Limb (tissue), 2 donors: Measurements from ENCODE around the gene FAU.
A peak's percentile ranks its signal among the peaks of the same experiment; 100 is the strongest.

Experiments
- DNase-seq, 2 donors: peaks; one replicate each; pipeline ENCODE4 v3.0.0-alpha.2; 2016; ENCODE audit errors: extremely low spot score in 2 of 2

FAU gene

DNA sequence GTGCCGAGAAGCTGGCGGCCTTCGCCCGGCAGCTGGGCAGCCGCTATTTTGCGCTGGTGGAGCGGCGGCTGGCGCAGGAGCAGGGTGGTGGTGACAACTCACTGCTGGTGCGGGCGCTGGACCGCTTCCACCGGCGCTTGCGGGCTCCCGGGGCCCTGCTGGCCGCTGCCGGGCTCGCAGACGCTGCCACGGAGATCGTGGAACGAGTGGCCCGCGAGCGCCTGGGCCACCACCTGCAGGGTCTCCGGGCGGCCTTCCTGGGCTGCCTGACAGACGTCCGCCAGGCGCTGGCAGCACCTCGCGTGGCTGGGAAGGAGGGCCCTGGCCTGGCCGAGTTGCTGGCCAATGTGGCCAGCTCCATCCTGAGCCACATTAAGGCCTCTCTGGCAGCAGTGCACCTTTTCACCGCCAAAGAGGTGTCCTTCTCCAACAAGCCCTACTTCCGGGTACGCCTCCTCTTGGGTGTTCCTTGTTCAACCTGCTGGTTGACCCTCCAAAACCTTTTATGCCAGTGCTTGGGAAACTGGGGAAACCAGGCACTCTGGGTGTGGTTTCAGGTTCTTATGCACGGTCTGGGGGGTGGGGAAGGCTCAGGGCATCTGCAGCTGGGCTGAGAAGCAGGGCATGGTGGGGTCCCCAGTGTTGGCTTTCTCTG lies 13.3 kb downstream of the FAU start:
- no peak for DNase-seq

DNA sequence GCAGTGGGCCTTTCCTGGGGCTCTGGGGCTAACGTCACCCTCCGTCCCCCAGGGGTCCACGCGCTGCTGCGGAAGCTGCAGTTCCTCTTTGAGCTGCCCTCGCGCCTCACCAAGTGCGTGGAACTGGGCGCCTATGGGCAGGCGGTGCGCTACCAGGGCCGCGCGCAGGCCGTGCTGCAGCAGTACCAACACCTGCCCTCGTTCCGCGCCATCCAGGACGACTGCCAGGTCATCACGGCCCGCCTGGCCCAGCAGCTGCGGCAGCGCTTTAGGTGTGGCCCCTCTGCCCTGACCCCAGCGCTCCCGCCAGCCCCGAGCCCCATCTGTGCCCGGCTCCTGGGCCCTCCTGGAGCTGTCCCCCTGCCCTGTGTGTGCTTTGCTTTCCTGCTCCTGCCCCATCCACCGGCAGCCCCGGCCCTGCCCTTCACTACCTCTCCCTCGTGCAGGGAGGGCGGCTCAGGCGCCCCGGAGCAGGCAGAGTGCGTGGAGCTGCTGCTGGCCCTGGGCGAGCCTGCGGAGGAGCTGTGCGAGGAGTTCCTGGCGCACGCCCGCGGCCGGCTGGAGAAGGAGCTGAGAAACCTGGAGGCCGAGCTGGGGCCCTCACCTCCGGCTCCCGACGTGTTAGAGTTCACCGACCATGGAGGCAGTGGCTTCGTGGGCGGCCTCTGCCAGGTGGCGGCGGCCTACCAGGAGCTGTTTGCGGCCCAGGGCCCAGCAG lies 14.0 kb downstream of the FAU start:
- DNase-seq = no peak

DNA sequence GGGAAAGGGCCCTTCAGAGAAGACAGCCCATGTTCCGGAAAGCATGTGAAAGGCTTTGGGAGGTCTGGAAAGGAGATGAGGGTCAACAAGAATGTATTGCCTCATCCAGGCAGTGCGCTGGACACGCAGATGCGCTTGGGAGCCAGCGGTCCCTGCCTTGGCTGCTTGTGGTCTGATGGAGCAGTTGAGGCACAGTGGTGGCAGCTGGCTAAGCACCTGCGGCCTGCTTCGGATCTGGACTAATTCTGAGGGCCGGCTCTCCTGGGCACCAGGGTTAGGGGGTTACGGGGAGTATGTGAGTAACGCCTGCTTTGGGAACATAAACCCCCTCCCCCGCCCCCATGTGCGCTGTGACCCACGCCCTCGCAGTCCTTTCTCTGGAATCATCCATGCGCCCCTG lies 14.9 kb downstream of the FAU start:
- no peak for DNase-seq

DNA sequence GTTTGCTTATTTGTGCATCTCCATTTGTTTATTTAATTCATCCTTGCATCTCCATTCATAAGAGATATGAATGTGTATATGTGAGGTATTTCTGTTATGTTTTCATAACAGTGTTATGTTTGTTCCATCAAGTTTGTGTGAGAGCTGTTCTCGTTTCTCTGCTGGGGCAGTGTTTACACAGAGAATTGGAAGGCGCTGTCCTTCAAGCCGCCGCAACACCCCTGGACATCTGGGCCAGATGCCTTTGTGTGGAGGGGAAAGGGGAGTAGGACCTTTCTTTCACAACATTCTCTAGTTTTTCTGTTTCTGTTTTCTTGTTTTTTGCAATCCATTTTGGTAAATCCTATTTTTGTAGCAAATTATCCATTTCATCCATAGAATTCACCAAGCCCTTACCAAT lies 17.3 kb downstream of the FAU start:
- DNase-seq = no peak

DNA sequence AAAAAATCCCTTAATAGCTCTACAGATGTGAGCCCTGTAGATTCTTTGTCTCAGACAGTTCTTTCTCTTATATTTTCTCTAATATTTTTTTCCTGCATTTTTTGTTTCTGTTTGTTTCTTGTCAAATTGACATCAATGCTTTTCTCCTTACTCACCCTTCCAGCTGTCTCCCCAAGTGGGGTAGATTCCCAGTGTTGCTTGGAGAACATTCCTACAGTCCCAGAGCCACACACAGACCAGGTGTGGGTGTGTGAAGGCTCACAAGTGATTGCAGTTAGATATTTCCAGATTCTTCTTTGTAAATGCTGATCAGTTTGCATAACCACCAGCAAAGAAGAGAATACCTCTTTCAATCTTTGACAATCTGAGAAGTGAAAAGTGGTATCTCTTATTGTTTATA lies 18.5 kb downstream of the FAU start:
- DNase-seq = no peak

DNA sequence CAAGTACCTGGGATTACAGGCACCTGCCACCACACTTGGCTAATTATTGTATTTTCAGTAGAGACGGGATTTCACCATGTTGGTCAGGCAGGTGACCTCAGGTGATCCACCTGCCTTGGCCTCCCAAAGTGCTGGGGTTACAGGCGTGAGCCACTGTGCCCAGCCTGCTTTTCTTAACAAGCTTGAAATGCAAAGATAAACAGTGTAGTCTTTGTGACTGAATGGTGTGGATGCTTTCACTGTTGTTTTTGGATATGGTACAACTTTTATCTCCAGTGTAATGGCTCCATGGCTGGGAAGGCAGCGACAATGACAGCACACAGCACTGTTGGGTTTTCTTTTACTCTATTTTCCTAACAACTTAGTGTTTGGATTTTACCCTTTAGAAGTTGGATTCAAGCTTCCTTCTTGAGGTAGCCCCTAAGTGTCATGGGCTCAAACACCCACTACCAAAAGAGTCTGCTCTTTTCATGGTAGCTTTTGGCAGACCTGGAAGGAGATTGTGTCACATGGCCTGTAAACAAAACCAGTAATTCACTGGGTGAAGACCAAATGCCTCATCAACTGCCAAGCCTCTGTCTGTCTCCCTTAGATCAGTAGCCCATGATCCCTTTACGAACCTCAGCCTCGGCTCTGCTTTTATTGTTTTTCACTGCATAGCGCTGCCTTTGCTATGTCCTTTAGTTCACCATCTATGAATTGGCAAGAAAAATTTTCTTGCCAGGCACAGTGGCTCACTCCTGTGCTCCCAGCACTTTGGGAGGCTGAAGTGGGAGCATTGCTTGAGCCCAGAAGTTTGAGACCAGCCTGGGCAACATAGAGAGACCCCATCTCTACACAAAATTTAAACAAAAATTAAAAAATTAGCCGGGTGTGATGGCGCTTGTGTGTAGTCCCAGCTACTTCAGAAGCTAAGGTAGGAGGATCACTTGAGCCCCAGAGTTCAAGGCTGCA lies 19.5 kb downstream of the FAU start:
- no peak for DNase-seq

DNA sequence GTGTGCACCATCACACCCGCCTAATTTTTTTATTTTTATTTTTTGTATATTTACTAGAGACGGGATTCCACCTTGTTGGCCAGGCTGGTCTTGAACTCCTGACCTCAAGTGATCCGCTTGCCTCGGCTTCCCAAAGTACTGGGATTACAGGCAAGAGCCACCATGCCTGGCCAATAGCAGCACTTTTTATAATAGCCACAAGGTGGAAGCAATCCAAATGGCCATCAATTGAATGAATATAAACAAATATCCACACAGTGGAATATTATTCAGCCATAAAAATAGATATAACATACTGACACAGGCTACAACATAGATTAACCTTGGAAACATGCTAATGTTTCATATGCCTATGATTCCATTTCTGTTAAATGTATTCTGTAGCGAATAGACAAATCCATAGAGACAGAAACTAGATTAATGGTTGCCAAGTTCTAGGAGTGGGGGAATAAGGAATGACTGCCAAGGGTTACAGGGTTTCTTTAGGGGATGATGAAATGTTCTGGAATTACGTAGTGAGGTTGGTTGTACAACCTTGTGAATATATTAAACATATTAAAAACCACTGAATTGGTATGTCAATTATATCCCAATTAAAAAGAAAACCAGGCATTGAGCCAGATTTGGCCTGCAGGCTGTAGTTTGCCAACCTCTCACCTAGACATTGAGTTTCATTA lies 21.1 kb downstream of the FAU start:
- DNase-seq = no peak

DNA sequence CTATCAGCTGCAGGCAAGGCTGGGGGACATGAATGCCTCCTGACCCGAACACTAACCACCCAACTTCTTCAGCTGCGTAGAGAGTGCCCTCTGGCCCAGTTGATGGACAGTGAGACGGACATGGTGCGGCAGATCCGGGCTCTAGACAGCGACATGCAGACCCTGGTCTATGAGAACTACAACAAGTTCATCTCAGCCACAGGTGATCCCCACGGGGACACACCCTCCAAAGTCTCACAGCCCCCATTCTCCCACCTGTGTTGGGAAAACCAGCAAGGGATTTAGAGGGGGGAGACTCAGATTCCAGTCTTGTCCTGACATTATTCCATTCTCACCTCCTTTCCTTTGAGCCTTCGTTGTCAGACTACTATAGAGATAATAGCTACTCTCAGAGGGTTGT lies 25.0 kb downstream of the FAU start:
- DNase-seq = no peak

DNA sequence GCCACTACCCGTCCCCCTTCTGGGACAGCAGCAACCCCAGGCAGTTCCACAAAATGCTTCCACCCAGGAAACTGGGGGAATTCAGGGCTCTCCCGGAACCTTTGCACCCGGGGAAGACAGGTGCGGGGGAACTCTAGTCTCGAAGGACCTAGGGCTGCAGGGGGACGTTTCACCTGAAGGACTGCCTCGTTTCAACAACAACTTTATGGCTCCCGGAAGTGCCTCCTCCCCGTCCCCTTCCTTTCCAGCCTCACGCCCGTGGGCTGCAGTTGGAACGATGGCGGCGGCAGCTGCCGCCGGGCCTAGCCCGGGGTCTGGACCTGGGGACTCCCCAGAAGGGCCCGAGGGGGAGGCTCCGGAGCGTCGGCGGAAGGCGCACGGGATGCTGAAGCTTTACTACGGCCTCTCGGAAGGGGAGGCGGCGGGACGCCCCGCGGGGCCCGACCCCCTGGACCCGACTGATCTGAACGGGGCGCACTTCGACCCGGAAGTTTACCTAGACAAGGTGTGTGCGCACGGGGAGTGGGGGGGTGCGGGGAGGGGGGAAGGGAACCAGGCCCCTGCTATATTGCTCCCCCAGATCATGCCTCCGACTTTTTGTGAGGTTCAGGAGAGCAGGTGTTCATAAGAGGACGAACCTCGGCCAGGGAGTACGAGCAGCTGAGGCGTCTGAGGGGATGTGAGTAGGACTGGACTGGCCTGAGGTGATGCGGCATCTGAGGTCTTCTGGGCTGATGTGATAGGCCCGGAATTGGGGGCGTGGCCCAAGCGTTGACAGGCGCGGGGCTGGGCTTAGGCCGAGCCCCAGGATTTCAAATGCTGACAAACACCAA lies 25.7 kb downstream of the FAU start, which contains the start of gene VPS51:
TSS of gene VPS51 (plus strand) at position 241 of the 833 bp plus-strand sequence. CDS start at position 278, 37 bp downstream.
- peak; percentile 87 to 91 for DNase-seq

DNA sequence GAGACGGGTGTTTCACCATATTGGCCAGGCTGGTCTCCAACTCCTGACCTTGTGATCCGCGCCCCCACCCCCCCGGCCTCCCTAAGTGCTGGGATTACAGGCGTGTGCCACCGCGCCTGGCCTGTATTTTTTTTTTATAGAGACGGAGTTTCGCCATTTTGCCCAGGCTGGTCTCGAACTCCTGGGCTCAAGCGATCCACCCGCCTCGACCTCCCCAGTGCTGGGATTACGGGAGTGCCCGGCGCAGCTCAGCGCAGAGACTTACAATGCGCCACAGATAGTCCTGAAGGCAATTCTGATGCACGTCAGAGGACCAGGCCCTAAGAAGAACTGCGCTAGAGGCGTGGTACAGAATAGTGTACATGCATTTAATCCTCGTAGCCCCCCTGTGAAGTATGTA lies 26.5 kb downstream of the FAU start:
- no peak for DNase-seq

DNA sequence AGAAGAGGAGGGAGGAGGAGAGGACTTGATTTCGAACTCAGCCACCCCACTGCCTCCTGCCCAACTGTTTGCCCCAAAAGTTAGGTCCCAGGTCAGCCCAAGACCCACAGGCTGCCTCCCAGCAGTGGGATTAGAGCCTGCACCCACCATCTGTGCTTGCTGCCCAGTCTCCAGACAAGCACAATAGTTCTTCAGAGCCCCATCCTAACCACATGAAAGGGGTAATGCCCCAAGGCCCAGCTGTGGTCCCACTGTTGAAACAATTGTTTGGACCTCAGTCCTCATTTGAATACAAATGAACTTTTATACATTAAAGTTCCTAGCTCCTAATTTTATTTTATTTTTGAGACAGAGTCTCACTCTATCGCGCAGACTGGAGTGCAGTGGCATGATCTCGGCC lies 31.3 kb downstream of the FAU start:
- no peak for DNase-seq

DNA sequence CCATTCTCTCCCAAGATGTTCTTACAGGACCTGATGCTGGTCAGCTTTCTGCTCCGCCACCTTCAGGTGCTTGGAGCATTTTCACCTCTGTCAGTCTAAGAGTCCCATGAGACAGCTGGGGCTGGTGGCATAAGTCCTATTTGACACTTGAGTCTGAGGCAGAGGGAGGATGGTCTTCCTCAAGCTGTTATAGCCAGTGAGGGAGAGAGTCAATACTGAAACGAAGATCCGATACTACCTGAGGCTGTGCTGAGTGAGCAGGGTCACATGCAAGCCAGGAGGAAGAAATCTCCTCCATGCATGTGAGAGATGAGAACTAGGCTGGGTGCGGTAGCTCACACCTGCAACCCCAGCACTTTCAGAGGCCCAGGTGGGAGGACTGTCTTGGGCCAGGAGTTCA lies 32.3 kb downstream of the FAU start:
- no peak for DNase-seq

DNA sequence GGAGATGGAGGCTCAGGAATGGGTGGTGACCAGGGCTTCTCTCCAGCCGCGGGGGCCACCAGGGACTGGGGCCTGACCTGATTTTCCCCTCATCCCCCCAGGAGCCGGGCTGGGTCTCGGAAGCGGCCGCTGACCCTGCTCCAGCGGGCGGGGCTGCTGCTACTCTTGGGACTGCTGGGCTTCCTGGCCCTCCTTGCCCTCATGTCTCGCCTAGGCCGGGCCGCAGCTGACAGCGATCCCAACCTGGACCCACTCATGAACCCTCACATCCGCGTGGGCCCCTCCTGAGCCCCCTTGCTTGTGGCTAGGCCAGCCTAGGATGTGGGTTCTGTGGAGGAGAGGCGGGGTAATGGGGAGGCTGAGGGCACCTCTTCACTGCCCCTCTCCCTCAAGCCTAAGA lies 34.1 kb downstream of the FAU start:
- DNase-seq = no peak

DNA sequence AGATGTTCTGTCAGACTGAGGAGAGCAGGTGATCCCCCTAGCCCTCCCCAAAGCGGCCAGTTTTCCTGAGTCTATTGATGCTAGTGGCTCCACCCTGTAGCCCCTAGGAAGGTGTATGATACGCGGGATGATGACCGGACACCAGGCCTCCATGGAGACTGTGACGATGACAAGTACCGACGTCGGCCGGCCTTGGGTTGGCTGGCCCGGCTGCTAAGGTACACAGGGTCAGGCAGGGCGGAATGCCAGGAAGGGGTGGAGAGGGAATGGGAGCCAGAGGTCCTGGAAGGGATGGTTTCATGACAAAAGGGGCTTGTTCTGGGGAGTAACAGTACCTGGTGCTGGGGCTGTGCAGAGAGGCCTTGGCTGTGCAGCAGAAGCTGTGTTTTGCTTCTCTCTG lies 34.7 kb downstream of the FAU start:
- DNase-seq = no peak

DNA sequence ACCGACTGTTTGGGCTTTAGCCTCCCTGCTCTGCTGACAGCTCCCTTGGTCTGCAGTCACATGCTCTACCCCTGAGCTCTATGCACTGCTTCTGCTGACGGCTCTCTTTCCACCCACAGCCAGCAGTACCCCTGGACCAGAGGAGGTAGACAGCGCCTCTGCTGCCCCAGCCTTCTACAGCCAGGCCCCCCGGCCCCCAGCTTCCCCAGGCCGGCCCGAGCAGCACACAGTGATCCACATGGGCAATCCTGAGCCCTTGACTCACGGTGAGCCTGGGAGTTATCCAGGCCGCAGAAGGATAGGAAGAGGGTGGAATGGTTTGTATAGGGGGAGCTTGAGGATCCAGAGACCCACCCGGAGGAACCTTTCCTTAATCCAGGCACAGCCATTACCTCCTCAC lies 35.1 kb downstream of the FAU start:
- no peak for DNase-seq

DNA sequence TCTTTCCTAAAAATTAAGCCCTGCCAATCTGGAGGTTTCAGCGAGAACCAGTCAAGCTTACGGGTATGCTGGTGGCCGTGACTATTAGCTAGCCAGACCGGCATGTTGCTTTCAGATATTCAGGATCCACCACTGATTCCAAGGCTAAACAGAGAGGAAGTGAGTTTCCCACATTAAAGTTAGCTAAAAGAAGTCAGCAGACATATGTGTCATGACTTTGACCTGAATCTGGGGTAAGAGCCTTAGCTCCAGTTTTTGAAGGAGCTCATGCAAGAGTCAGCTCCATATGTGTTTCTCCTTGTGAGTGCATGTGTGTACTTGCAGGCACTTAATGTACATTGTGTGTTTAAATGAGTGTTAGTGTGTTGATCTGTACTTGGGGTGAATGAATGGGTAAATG lies 36.5 kb downstream of the FAU start:
- DNase-seq = no peak

DNA sequence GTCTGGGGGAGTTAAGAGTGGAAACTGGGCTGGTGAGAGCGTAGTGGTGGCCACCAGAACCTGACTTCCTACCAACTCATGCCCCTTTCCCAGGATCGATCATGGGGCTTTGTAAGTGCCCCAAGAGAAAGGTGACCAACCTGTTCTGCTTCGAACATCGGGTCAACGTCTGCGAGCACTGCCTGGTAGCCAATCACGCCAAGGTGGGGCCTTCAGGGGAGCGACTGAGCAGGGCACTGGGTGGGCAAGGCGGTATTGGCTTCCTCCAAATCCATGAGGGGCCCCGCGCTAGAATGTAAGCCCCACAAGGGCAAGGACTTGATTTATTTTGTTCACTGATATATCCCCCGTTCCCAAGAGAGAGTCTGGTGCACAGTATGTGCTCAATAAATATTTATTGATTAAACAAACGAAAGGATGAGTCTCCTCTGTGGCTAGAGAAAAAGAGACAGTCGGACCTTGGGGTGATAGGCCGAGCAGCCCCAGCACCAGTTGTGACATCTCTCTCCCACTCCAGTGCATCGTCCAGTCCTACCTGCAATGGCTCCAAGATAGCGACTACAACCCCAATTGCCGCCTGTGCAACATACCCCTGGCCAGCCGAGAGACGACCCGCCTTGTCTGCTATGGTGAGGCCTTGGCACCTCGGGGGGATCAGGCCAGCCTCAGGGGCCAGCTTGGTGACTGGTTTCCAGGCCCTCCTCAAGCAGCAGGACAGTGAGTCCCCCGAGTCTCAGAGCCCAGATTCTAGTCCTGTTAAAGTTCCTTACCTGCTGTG lies 37.1 kb downstream of the FAU start:
- DNase-seq = no peak

DNA sequence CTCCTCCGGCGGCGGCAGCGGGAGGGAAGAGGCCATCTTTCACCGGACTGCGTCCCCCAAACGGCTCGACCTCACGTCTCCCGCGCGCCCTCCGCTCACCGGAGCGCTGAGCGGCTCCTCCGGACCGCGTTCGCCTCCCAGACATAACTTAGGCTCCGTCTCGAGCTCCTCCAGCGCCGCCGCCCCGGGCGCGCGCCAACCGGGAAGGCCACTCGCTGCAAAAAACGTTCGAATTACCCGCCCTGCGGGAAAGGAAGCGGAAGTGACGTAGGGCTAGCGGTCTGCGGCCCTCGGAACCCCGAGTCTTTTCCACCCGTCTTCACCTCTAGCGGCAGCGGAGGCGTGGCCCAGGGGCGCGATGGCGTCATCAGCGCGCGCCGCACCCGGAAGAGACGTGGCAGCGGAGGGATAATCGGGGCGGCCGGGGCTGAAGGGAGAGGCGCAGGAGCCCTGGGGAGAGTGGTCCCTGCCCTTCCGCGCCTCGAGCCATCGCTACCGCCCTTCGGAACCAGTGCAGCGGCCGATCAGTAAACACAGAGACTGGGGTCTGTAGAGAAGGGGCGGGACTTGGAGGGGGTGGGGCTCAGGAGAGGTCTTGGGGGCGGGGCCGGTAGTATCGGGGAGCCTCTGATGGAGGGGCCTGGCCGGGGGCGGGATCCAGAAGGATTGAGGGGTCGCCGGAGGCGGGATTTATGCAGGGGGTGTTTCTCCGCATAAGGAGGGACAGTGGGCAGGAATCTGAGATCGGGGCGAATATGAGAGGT lies 37.9 kb downstream of the FAU start, which contains the start of the genes CDCA5 and ZFPL1:
TSS of gene CDCA5 (minus strand) at position 207 of the 764 bp plus-strand sequence. CDS start at position 145, 62 bp downstream.
TSS of gene ZFPL1 (plus strand) at position 389 of the 764 bp plus-strand sequence. CDS start 477 bp downstream, outside the sequence.
- peak; percentile 98 for DNase-seq
